GM21526 (cell line): ENCODE results near the gene ANGPTL2.

Source experiments
- ATAC-seq: cut with Tn5 transposase; IDR thresholded peaks from one replicate; pipeline ENCODE4 v1.9.1; 2021; ENCODE audit warnings: moderate library complexity; ENCODE audit not compliant: unreplicated experiment, low FRiP score

Gene ANGPTL2

GRCh38 chr9:127137640-127138360, 15.4 kb upstream of the ANGPTL2 start:
- ATAC-seq = no peak

- ATAC-seq = no peak
Measured at GRCh38 chr9:127136880-127137639, 14.6 kb upstream of the ANGPTL2 start.

DNA sequence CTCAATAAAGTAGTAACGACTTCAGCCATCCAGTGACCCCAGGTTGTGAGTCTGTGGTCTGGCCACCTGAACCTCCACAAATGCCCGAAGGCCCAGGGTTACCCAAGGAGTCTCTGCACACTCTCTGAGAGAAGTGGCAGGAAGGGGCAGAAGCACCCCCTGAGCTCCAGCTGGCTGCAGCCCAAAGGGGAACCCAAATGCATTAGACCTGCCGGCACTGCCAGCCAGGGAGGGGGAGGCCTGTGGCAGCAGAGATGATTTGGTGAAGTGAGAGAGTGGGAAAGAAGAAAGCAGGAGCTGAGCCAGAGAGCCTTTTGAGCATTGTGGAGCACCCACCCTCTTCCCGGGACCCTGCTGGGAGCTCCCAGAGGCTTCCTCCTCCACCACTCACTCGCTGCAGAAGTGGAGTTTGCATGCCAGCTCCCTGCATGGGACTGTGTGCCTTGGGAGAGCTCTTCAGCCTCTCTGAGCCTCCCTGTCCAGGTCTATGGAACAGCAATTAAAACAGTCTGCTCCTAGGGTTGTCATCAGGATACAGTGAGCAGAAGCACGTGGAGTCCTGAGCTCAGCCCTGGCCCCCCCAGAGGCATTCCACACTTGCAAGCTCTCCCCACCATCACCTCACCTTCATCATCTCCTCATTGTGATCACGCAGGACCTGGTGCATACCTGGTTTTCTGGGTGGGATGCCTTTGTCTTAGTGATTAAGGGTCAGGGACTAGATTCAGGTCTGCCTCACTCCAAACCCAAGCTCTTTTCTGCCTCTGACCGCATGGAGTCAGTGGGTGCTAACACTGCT, 13.8 kb upstream of the ANGPTL2 start:
- no peak for ATAC-seq

- no peak for ATAC-seq
Measured at GRCh38 chr9:127135056-127135745, 12.8 kb upstream of the ANGPTL2 start.

- no peak for ATAC-seq
Measured at GRCh38 chr9:127133739-127134167, 11.3 kb upstream of the ANGPTL2 start.

DNA sequence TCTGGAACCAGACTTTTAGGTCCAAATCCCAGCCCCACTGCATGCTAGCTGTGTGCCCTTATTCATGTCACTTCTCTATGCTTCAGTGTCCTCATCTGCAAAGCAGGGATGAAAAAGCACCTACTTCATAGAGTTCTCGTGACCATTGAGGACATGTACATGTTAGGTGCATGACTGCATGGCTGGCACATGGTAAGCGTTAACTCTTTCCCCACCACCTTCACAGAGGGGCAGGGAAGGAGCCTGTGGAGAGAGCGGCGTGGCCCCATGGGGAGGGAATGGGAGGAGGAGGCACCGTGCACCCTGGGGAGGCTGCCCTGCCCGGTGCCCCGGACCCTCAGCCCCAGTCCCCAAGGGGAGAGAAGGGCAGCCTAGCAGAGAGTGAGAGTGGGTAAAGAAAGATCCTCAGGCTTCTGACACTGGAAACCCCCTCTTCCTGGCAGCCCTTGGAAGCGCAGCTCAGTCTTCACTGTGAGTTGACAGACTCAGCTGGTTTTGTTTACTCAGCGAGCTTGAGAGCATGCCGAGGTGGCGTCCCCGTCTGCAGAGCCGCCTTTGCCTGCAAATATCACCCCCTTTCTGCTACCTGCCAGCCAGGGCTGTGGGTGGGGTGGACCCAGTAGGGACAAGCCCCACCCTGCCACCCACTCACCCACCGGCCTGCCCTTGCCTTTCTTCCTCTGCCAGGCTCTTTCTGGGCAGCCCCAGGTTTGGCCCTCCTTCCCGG, 10.6 kb upstream of the ANGPTL2 start:
- ATAC-seq = no peak

DNA sequence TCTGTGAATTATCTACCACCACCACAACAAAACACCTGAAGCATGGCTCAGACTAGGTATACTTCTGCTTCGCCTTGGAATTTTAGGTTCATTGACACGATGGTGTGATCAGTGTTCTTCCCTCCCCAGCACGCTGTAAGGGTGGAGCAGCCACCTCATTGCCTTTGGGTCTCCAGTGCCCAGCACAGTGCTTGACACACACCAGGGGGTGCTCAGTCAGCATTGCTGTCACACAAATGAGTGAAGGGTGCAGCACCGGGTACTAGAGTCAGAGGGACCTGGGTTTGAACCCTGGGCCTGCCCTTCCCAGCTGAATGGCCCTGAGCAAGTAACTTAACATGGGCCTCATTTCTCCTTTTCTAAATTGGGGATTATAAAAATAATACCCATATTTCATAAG, 9.9 kb upstream of the ANGPTL2 start:
- no peak for ATAC-seq

GRCh38 chr9:127131871-127132270, 9.4 kb upstream of the ANGPTL2 start:
- no peak for ATAC-seq

DNA sequence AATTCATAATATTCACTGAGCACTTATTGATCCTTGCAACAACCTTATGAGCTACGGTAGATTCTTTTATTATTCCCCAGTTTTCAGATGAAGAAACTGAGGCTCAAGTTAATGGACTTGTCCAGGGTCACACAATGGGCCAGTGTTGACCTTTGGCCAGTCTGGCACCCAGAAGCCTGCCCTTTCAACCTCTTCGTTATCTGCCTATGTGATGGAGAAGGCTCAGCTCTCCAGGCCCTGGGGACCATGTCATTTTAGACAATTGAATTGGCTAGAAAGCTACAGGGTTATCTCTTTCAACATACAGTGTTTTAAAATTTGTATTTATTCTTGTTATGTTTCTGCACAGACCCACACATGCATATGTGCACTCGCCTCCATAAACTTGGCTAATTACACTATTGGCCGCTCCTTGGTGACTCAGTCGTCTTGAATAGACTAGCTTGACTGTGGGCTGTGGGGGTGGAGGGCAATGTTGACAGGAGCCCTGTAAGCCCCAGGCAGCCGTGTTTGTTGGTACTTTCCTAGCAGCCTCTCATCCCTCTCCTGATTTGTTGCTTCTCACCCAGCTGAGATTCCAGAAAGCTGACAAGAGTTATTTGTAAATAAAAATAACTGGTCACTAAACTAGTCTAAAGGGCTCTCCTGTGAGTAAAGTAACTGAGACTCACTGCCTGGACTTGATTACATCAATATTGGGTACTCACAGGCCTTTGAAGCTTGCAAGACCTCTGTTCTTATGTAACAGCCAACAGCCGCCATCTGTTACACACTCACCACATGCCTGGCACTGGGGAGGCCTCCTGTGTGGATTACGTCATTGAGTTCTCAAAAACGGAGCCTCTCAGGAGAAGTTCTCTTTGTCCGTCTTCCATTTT, 8.5 kb upstream of the ANGPTL2 start:
- no peak for ATAC-seq

GRCh38 chr9:127130235-127130634, 7.8 kb upstream of the ANGPTL2 start:
- ATAC-seq = no peak

DNA sequence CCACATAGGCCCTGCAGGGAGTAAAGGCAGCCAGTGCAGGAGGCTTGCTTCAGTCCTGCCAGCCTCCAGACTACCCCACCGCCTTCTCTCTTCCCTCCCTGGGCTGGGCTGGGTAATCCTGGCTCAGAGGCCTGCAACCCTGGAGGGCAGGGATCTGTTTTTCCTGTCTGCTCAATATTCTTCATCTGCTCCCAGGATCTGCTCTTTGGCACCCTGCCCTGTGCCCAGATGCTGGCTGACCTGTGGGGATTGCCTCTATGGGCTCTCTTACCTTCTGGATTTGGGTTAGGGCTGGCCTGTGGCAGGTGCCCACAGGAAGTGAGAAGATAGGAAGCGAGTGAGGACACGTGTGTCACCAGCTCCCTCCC, 7.3 kb upstream of the ANGPTL2 start:
- no peak for ATAC-seq

DNA sequence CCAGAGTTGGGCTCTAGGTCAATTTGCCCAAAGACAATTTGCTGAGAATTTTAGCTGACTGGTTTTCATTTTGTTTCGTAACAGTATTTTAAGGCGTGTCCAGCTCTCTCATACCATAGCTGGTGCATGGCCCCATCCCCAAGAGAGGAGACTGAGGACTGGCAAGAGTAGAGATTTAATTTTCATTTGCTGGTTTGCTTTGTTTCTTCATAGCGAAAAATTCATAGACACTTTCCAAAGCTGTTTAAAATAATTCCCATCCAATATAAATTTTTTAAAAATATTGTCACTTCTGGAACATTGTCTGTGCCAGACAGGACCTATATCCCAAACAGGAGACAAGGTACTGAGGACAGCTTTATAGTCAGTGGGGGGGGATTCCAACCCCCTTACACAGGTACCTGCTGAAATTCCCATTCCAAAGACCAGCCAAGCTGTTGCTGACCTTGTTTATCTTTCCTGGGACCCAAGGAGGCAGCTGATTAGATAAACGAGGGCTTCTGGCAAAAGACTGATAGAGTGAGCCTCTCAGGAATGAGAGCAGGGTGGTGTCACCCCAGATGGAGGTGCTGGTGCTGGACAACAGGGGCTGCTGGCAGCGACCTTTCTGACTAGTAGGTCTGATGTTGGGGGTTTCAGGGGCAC, 6.8 kb upstream of the ANGPTL2 start:
- ATAC-seq = no peak

- no peak for ATAC-seq
Measured at GRCh38 chr9:127128341-127129072, 6.1 kb upstream of the ANGPTL2 start.

- ATAC-seq = no peak
Measured at GRCh38 chr9:127126971-127127370, 4.5 kb upstream of the ANGPTL2 start.

GRCh38 chr9:127124792-127125191, 2.4 kb upstream of the ANGPTL2 start:
- ATAC-seq = no peak

- ATAC-seq = no peak
Measured at GRCh38 chr9:127124111-127124531, 1.7 kb upstream of the ANGPTL2 start.

- ATAC-seq = no peak
Measured at GRCh38 chr9:127123064-127123890, 842 bp upstream of the ANGPTL2 start.
